Activated naive CD4-positive, alpha-beta T cell treated with Interleukin-2 at 50 U/mL for 16 hours (primary cell): ENCODE measurements around the gene DCTN1.
A peak's percentile ranks its signal among the peaks of the same experiment; 100 is the strongest.

ENCODE experiments used
- DNase-seq: peaks from one replicate; pipeline ENCODE4 v3.0.0-alpha.2; 2020

Gene DCTN1

GRCh38 chr2:74413001-74413698, 33.0 kb upstream of the DCTN1 start:
- no peak for DNase-seq

- DNase-seq, result no peak
These were observed 27.6 kb upstream of the DCTN1 start for GRCh38 chr2:74407682-74408081.

- no peak for DNase-seq
These were observed 25.9 kb upstream of the DCTN1 start for GRCh38 chr2:74406035-74406434.

- no peak for DNase-seq
These were observed 21.8 kb upstream of the DCTN1 start for GRCh38 chr2:74401891-74402290.

- DNase-seq, result no peak
These were observed 19.7 kb upstream of the DCTN1 start for GRCh38 chr2:74399785-74400184.

GRCh38 chr2:74396149-74396548, 16.0 kb upstream of the DCTN1 start:
- no peak for DNase-seq

- DNase-seq, result no peak
These were observed 13.4 kb upstream of the DCTN1 start for GRCh38 chr2:74393525-74393924.

- DNase-seq, result no peak
These were observed 12.3 kb upstream of the DCTN1 start for GRCh38 chr2:74392449-74392743.

- DNase-seq, result peak; percentile 93
These were observed 11.7 kb upstream of the DCTN1 start for GRCh38 chr2:74391580-74392448.

- DNase-seq, result no peak
These were observed 11.1 kb upstream of the DCTN1 start for GRCh38 chr2:74391209-74391579.

GRCh38 chr2:74390606-74391005, 10.5 kb upstream of the DCTN1 start:
- DNase-seq, result no peak

GRCh38 chr2:74387346-74387745, 7.2 kb upstream of the DCTN1 start:
- DNase-seq, result no peak

GRCh38 chr2:74385396-74385795, 5.3 kb upstream of the DCTN1 start:
- no peak for DNase-seq

- DNase-seq, result no peak
These were observed 3.9 kb upstream of the DCTN1 start for GRCh38 chr2:74384051-74384450.

GRCh38 chr2:74383254-74383653, 3.1 kb upstream of the DCTN1 start:
- no peak for DNase-seq

- DNase-seq, result no peak
These were observed 1.6 kb upstream of the DCTN1 start for GRCh38 chr2:74381751-74382150.

GRCh38 chr2:74378007-74378406, 2.1 kb downstream of the DCTN1 start:
- no peak for DNase-seq

- no peak for DNase-seq
These were observed 4.3 kb downstream of the DCTN1 start for GRCh38 chr2:74375838-74376237.

GRCh38 chr2:74374509-74375205, 5.5 kb downstream of the DCTN1 start:
- no peak for DNase-seq

- DNase-seq, result no peak
These were observed 6.1 kb downstream of the DCTN1 start for GRCh38 chr2:74373985-74374384.

GRCh38 chr2:74373221-74373676, 6.9 kb downstream of the DCTN1 start:
- no peak for DNase-seq

GRCh38 chr2:74372674-74373073, 7.4 kb downstream of the DCTN1 start:
- no peak for DNase-seq

- DNase-seq, result no peak
These were observed 8.7 kb downstream of the DCTN1 start for GRCh38 chr2:74371421-74371820.

GRCh38 chr2:74369976-74370375, 10.1 kb downstream of the DCTN1 start:
- DNase-seq, result no peak
